Measurements from ENCODE around the gene GRID1. TPM values are rescaled to one million over a fixed set of nuclear protein-coding genes. Genes with fewer than 3 reads are reported as not detected.

Gene GRID1
- polyA plus RNA-seq, 4 donors, result 0.27 to 1.1 (median 0.40) TPM; not detected in 1

DNA sequence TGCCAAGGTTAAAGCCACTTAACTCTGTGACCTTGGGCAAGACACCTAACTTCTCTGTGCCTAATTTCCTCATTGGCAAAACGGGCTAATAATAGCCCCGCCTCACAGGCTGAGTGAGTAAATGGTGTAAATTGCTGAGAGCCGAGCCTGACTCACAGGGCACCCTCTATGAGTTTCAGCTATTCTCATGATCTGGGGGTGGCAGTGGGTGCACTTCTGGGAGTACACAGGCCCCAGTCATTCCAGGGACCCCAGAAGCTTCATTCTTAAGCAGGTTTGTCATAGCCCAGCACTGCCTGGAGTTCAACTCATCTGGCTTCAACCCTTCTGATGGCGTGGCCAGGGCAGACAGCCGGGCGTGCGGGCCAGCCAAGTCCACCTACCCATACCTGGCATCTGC is 137.2 kb downstream of the GRID1 start:
- Histone ChIP-seq H3K4me3 (ENCODE audit: low read depth in 1 of 3, low read length in 3 of 3) (no peak overlapping the region), H3K36me3 (ENCODE audit: control insufficient read depth in 3 of 3, insufficient read depth in 2 of 3, low read depth in 1 of 3, low read length in 3 of 3) (no peaks in the 10 kb centered on the region), H3K9me3 (ENCODE audit: control insufficient read depth in 2 of 2, insufficient read depth in 1 of 2, low read depth in 1 of 2, low read length in 1 of 2) (no peaks in the 10 kb centered on the region), H3K27ac (ENCODE audit: low read depth in 1 of 3, low read length in 2 of 3) (no peak overlapping the region), H3K27me3 (ENCODE audit: control insufficient read depth in 3 of 3, insufficient read depth in 3 of 3, low read length in 3 of 3) (peaks cover 0 to 3% (median 0%) of the 10 kb centered on the region in 3 donors), H3K4me1 (ENCODE audit: control insufficient read depth in 3 of 3, insufficient read depth in 2 of 3, low read depth in 1 of 3, low read length in 2 of 3) (no peaks in the 10 kb centered on the region)
- DNase-seq (no peak), FAIRE-seq (no peak)
- 63 to 82% (median 69%) methylated on average over 7 of the region's 7 CpGs for WGBS, 3 donors

GRCh38 chr10:86227501-86228258 is 138.9 kb downstream of the GRID1 start:
- H3K27me3 ChIP-seq (ENCODE audit: control insufficient read depth in 3 of 3, insufficient read depth in 3 of 3, low read length in 3 of 3), result no peaks in the 10 kb centered on the region
- no peaks in the 10 kb centered on the region for H3K9me3 ChIP-seq (ENCODE audit: control insufficient read depth in 2 of 2, insufficient read depth in 1 of 2, low read depth in 1 of 2, low read length in 1 of 2)
- FAIRE-seq (no peak), DNase-seq (no peak)
- no peaks in the 10 kb centered on the region for H3K4me1 ChIP-seq (ENCODE audit: control insufficient read depth in 3 of 3, insufficient read depth in 2 of 3, low read depth in 1 of 3, low read length in 2 of 3)
- H3K27ac ChIP-seq (ENCODE audit: low read depth in 1 of 3, low read length in 2 of 3), result no peak overlapping the region
- H3K36me3 ChIP-seq (ENCODE audit: control insufficient read depth in 3 of 3, insufficient read depth in 2 of 3, low read depth in 1 of 3, low read length in 3 of 3), result no peaks in the 10 kb centered on the region
- no peak overlapping the region for H3K4me3 ChIP-seq (ENCODE audit: low read depth in 1 of 3, low read length in 3 of 3)
- WGBS, 3 donors, result 73 to 82% (median 77%) methylated on average over 6 of the region's 6 CpGs

DNA sequence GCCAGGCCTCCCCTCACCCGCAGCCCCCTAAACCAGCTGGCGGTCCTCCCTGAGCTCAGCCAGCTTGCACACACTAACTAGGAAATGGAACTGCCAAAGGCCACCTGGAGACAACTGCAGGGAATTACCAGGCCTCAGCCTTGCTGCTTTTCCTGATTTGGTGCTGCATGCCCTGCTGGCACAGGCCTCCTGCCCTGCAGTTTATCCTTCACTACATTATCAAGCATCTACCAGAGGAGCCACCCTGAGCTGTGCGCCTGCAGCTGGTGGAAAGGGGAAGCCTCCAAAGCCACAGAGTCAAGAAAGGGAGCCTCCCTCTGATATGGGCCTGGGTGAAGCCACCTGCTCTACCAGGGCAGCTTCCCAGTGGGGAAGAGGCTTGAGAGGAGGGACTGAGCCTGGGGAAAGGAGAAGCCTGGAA is 139.8 kb downstream of the GRID1 start:
- Histone ChIP-seq H3K4me3 (ENCODE audit: low read depth in 1 of 3, low read length in 3 of 3) (no peak overlapping the region), H3K36me3 (ENCODE audit: control insufficient read depth in 3 of 3, insufficient read depth in 2 of 3, low read depth in 1 of 3, low read length in 3 of 3) (no peaks in the 10 kb centered on the region), H3K4me1 (ENCODE audit: control insufficient read depth in 3 of 3, insufficient read depth in 2 of 3, low read depth in 1 of 3, low read length in 2 of 3) (no peaks in the 10 kb centered on the region), H3K9me3 (ENCODE audit: control insufficient read depth in 2 of 2, insufficient read depth in 1 of 2, low read depth in 1 of 2, low read length in 1 of 2) (no peaks in the 10 kb centered on the region), H3K27me3 (ENCODE audit: control insufficient read depth in 3 of 3, insufficient read depth in 3 of 3, low read length in 3 of 3) (no peaks in the 10 kb centered on the region), H3K27ac (ENCODE audit: low read depth in 1 of 3, low read length in 2 of 3) (no peak overlapping the region)
- FAIRE-seq, result no peak
- no peak for DNase-seq
- 79 to 87% (median 79%) methylated on average over 3 of the region's 3 CpGs for WGBS, 3 donors

- H3K4me3 ChIP-seq (ENCODE audit: low read depth in 1 of 3, low read length in 3 of 3), result no peak overlapping the region
- no peaks in the 10 kb centered on the region for H3K9me3 ChIP-seq (ENCODE audit: control insufficient read depth in 2 of 2, insufficient read depth in 1 of 2, low read depth in 1 of 2, low read length in 1 of 2)
- H3K4me1 ChIP-seq (ENCODE audit: control insufficient read depth in 3 of 3, insufficient read depth in 2 of 3, low read depth in 1 of 3, low read length in 2 of 3), result no peaks in the 10 kb centered on the region
- H3K36me3 ChIP-seq (ENCODE audit: control insufficient read depth in 3 of 3, insufficient read depth in 2 of 3, low read depth in 1 of 3, low read length in 3 of 3), result no peaks in the 10 kb centered on the region
- WGBS, 3 donors, result 76 to 90% (median 83%) methylated on average over 5 to 8 of the region's 8 CpGs
- H3K27me3 ChIP-seq (ENCODE audit: control insufficient read depth in 3 of 3, insufficient read depth in 3 of 3, low read length in 3 of 3), result no peaks in the 10 kb centered on the region
- DNase-seq, result no peak
- no peak for FAIRE-seq
- no peak overlapping the region for H3K27ac ChIP-seq (ENCODE audit: low read depth in 1 of 3, low read length in 2 of 3)
Measured at GRCh38 chr10:86226016-86226415, 140.6 kb downstream of the GRID1 start.

- H3K27me3 ChIP-seq (ENCODE audit: control insufficient read depth in 3 of 3, insufficient read depth in 3 of 3, low read length in 3 of 3), result no peaks in the 10 kb centered on the region
- FAIRE-seq (no peak), DNase-seq (no peak)
- no peak overlapping the region for H3K27ac ChIP-seq (ENCODE audit: low read depth in 1 of 3, low read length in 2 of 3)
- no peaks in the 10 kb centered on the region for H3K4me1 ChIP-seq (ENCODE audit: control insufficient read depth in 3 of 3, insufficient read depth in 2 of 3, low read depth in 1 of 3, low read length in 2 of 3)
- no peaks in the 10 kb centered on the region for H3K36me3 ChIP-seq (ENCODE audit: control insufficient read depth in 3 of 3, insufficient read depth in 2 of 3, low read depth in 1 of 3, low read length in 3 of 3)
- H3K4me3 ChIP-seq (ENCODE audit: low read depth in 1 of 3, low read length in 3 of 3), result no peak overlapping the region
- 49 to 61% (median 60%) methylated on average over 10 of the region's 10 CpGs for WGBS, 3 donors
- no peaks in the 10 kb centered on the region for H3K9me3 ChIP-seq (ENCODE audit: control insufficient read depth in 2 of 2, insufficient read depth in 1 of 2, low read depth in 1 of 2, low read length in 1 of 2)
Measured at GRCh38 chr10:86225103-86225782, 141.4 kb downstream of the GRID1 start.

DNA sequence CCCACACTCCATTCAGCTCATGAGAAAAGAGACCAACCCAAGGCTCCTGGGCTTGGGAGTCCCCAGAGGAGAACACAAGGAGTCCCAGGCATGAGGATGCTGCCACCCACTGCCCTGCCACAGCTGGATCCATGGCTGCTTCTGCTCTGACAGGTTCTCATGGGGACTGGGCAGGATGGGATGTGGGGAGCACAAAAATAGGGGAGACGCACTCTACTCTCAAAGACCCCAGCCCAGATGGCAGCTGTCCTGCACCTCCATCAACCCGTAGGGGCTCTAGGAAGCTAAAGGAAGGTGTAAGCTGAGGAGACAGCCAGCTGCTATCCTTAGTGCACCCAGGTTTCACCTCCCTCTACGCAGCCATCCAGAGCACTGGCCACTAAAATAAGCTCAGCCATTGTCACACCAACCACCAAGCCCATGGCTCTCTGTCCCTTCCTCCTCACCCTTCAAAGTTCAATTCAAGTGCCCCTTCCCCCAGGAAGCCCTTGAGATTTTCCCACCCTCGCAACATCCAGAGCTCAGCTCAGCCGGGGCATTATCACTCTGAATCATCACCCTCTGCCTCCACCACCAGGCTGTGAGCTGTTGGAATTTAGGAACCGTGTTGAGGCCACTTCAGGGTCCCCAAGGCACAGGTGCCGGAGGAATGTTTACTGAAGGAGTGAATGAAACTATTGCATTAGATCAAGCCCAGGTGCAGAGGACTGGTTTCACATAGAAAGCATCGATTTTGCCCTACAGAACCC is 142.1 kb downstream of the GRID1 start:
- no peak for FAIRE-seq
- Histone ChIP-seq H3K4me1 (ENCODE audit: control insufficient read depth in 3 of 3, insufficient read depth in 2 of 3, low read depth in 1 of 3, low read length in 2 of 3) (no peaks in the 10 kb centered on the region), H3K9me3 (ENCODE audit: control insufficient read depth in 2 of 2, insufficient read depth in 1 of 2, low read depth in 1 of 2, low read length in 1 of 2) (no peaks in the 10 kb centered on the region), H3K4me3 (ENCODE audit: low read depth in 1 of 3, low read length in 3 of 3) (no peak overlapping the region), H3K27ac (ENCODE audit: low read depth in 1 of 3, low read length in 2 of 3) (no peak overlapping the region), H3K27me3 (ENCODE audit: control insufficient read depth in 3 of 3, insufficient read depth in 3 of 3, low read length in 3 of 3) (no peaks in the 10 kb centered on the region), H3K36me3 (ENCODE audit: control insufficient read depth in 3 of 3, insufficient read depth in 2 of 3, low read depth in 1 of 3, low read length in 3 of 3) (no peaks in the 10 kb centered on the region)
- DNase-seq, result no peak
- WGBS, 3 donors, result 60 to 64% (median 63%) methylated on average over 8 of the region's 8 CpGs

DNA sequence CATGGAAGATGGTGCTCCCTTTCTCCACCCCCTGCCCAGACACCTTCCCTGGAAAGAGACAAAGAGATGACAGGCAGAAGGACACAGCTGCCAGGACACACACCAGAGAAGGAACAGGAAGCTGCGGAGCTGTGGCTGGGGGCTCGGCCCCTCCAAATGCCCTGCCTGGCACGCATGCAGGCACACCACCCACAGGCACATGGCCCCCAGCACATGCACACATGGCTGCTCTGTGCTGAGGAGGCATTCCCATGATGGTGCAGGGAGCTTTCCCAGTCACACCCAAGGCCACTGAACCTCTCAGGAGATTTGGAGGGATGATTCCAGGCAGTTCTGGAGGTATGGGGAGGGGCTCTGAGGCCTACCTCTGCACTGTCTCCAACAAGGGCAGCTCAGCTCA is 143.3 kb downstream of the GRID1 start:
- DNase-seq (no peak), FAIRE-seq (no peak)
- Histone ChIP-seq H3K27ac (ENCODE audit: low read depth in 1 of 3, low read length in 2 of 3) (no peak overlapping the region), H3K27me3 (ENCODE audit: control insufficient read depth in 3 of 3, insufficient read depth in 3 of 3, low read length in 3 of 3) (no peaks in the 10 kb centered on the region), H3K4me3 (ENCODE audit: low read depth in 1 of 3, low read length in 3 of 3) (no peak overlapping the region), H3K36me3 (ENCODE audit: control insufficient read depth in 3 of 3, insufficient read depth in 2 of 3, low read depth in 1 of 3, low read length in 3 of 3) (no peaks in the 10 kb centered on the region), H3K9me3 (ENCODE audit: control insufficient read depth in 2 of 2, insufficient read depth in 1 of 2, low read depth in 1 of 2, low read length in 1 of 2) (no peaks in the 10 kb centered on the region), H3K4me1 (ENCODE audit: control insufficient read depth in 3 of 3, insufficient read depth in 2 of 3, low read depth in 1 of 3, low read length in 2 of 3) (no peaks in the 10 kb centered on the region)
- 60 to 68% (median 61%) methylated on average over 3 of the region's 3 CpGs for WGBS, 3 donors

DNA sequence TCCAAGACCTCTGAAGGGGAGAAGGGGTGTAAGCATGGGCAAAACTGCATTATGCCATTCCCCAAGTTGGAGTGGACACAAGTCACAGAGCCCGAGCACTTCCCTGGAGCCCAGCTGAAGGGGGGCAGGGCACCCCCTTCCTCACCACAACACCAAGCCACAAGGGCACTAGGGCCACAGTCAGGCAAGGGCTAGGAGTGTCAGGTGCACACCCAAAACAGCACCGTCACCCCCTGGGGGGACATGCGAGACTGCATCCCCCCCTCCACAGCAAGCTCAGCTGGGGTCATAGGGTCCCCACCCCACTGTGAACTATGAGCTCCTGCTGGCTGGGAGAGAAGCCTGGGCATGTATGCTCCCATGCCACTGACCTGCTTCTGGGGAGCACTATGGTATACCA is 143.9 kb downstream of the GRID1 start:
- H3K4me3 ChIP-seq (ENCODE audit: low read depth in 1 of 3, low read length in 3 of 3), result no peak overlapping the region
- no peaks in the 10 kb centered on the region for H3K27me3 ChIP-seq (ENCODE audit: control insufficient read depth in 3 of 3, insufficient read depth in 3 of 3, low read length in 3 of 3)
- WGBS, 3 donors, result 65 to 84% (median 67%) methylated on average over 3 of the region's 3 CpGs
- H3K36me3 ChIP-seq (ENCODE audit: control insufficient read depth in 3 of 3, insufficient read depth in 2 of 3, low read depth in 1 of 3, low read length in 3 of 3), result no peaks in the 10 kb centered on the region
- DNase-seq, result no peak
- H3K4me1 ChIP-seq (ENCODE audit: control insufficient read depth in 3 of 3, insufficient read depth in 2 of 3, low read depth in 1 of 3, low read length in 2 of 3), result no peaks in the 10 kb centered on the region
- no peak overlapping the region for H3K27ac ChIP-seq (ENCODE audit: low read depth in 1 of 3, low read length in 2 of 3)
- no peak for FAIRE-seq
- no peaks in the 10 kb centered on the region for H3K9me3 ChIP-seq (ENCODE audit: control insufficient read depth in 2 of 2, insufficient read depth in 1 of 2, low read depth in 1 of 2, low read length in 1 of 2)
